Adrenal gland (tissue), 12 donors: ENCODE data around the gene PRMT7. TPM values are rescaled to one million over a fixed set of nuclear protein-coding genes. Genes with fewer than 3 reads are reported as not detected.
A peak's percentile ranks its signal among the peaks of the same experiment; 100 is the strongest.

Experiments
- DNase-seq, 7 donors: peaks; one replicate each; pipeline ENCODE4 v3.0.0-alpha.2; 2019 to 2020
- H3K27ac ChIP-seq, 5 donors: fragments of 200-600 bp; sonication (generic) in 4 of 5; 1 replicate in 3 of 5; 2 replicates in 2 of 5; pipeline versions ENCODE4 v1.5.1 to v1.8.0; 2016 to 2020; ENCODE audit warnings: mild to moderate bottlenecking in 1 of 5
- H3K27me3 ChIP-seq: fragments of 200-600 bp; 2 replicates; pipeline ENCODE4 v1.8.0; 2021
- H3K36me3 ChIP-seq, 2 donors: fragments of 200-600 bp; replicated peaks in 1 of 2; 1 replicate in 1 of 2; 2 replicates in 1 of 2; pipeline versions ENCODE4 v1.5.1 to v1.8.0; 2018 to 2022
- H3K4me1 ChIP-seq, 2 donors: fragments of 200-600 bp; replicated peaks in 1 of 2; 1 replicate in 1 of 2; 2 replicates in 1 of 2; pipeline versions ENCODE4 v1.5.1 to v1.8.0; 2018 to 2021
- H3K4me3 ChIP-seq, 4 donors: fragments of 200-600 bp; sonication (generic) in 3 of 4; one replicate each; pipeline ENCODE4 v1.5.1; 2016 to 2018
- H3K9me3 ChIP-seq, 3 donors: fragments of 200-600 bp; sonication (generic) in 1 of 3; replicated peaks in 1 of 3; 1 replicate in 2 of 3; 2 replicates in 1 of 3; pipeline versions ENCODE4 v1.5.1 to v1.8.0; 2016 to 2021
- CTCF ChIP-seq, 6 experiments: fragments of 450-650 bp in 4 of 6; fragments of 200-600 bp in 2 of 6; sonication (generic) in 1 of 6; IDR thresholded peaks; 1 replicate in 5 of 6; 2 replicates in 1 of 6; pipeline versions ENCODE4 v1.5.1 to v1.8.0; 2016 to 2021; ENCODE audit warnings: antibody characterized with exemption in 6 of 6, mild to moderate bottlenecking in 2 of 6, moderate library complexity in 1 of 6
- POLR2A ChIP-seq, 2 donors: fragments of 450-650 bp; IDR thresholded peaks; one replicate each; pipeline ENCODE4 v1.6.1; 2017; ENCODE audit warnings: antibody characterized with exemption in 2 of 2, mild to moderate bottlenecking in 2 of 2, moderate library complexity in 1 of 2
- WGBS, 4 donors: extraction: QIAGEN DNeasy Blood & Tissue Kit in 2 of 4; methylation state at CpG; one replicate each; pipeline versions ENCODE4 v1.1.5 to v1.1.7; 2013 to 2017; 5-methylcytosine and 5-hydroxymethylcytosine counted together
- intact Hi-C, 2 donors: fragments of 100-400 bp; cut with DNase I; formaldehyde crosslinking; loops; one replicate each; pipeline versions ENCODE4 v1.14.1 to v1.15.0; 2022 to 2023
- polyA plus RNA-seq, 3 donors: library from polyadenylated mRNA; stranded (reverse); fragments of 200-250 nt in 2 of 3; fragments of 350-450 nt in 1 of 3; fragmentation: Illumina TruSeq in 1 of 3; extraction: RNeasy Lipid Tissue Mini Kit (QIAGEN cat#74804) in 1 of 3; gene quantifications; one replicate each; pipeline ENCODE4 v1.2.3, GENCODE V29; 2013 to 2014
- total RNA-seq, 9 donors: library from RNA; depleted of rRNA in 4 of 9; stranded (reverse); fragments of >200 nt in 4 of 9; fragments of 120-200 nt in 1 of 9; fragmentation: NEBNext Ultra II Directional in 1 of 9; extraction: Animal tissue kit (Norgen Biotek cat#: 25700) in 1 of 9; gene quantifications; one replicate each; pipeline versions ENCODE4 v1.1.0 to v1.2.4, GENCODE V29; 2013 to 2023
- donor health status: healthy with polysubstance abuse.
- donor health status: Bipolar disorder and iron deficiency.
- donor health status: DM: yes; HTN: yes; CAD: no.
- donor health status: DM: no; HTN: no; CAD: no.
- donor health status: DM: no; HTN: no; CAD: no.
- donor health status: DM: yes; HTN: yes; CAD: no.

PRMT7 gene
- total and polyA plus RNA-seq, 12 donors = 30.0 to 141 (median 42.7) TPM

GRCh38 chr16:68292425-68292824 is 18.4 kb upstream of the PRMT7 start:
- peaks cover 0 to 64% of the 10 kb centered on the region in 2 donors for H3K36me3 ChIP-seq
- no peak overlapping the region for H3K4me3 ChIP-seq
- no peak for TF ChIP-seq POLR2A (IDR thresholded peaks at IDR 0.05)
- no peak for TF ChIP-seq CTCF (IDR thresholded peaks at IDR 0.05)
- no peaks in the 10 kb centered on the region for H3K27me3 ChIP-seq
- H3K4me1 ChIP-seq = peaks cover 20 to 34% of the 10 kb centered on the region in 2 donors
- no peak for DNase-seq
- intact Hi-C loops = no loop called here
- H3K27ac ChIP-seq = no peak overlapping the region
- WGBS, 4 donors = 94 to 99% (median 96%) methylated on average over 5 of the region's 5 CpGs
- H3K9me3 ChIP-seq = no peaks in the 10 kb centered on the region

GRCh38 chr16:68296291-68296690 is 14.5 kb upstream of the PRMT7 start:
- DNase-seq = peak; percentile 33 to 82 (median 69)

GRCh38 chr16:68296693-68297092 is 14.1 kb upstream of the PRMT7 start:
- Histone ChIP-seq H3K9me3 (no peaks in the 10 kb centered on the region), H3K27ac (peak overlapping the region in 3 of 5 donors; percentile 21 to 85 (median 77)), H3K4me3 (no peak overlapping the region), H3K36me3 (peaks cover 0 to 82% of the 10 kb centered on the region in 2 donors), H3K4me1 (peaks cover 26 to 39% of the 10 kb centered on the region in 2 donors), H3K27me3 (no peaks in the 10 kb centered on the region)
- TF ChIP-seq CTCF (IDR thresholded peaks at IDR 0.05) (no peak), POLR2A (IDR thresholded peaks at IDR 0.05) (no peak)
- intact Hi-C loops = no loop called here
- WGBS, 4 donors = 72 to 82% (median 78%) methylated on average over 6 of the region's 6 CpGs
- peak in 2 of 7 donors; percentile 24 to 31 for DNase-seq

More at GRCh38 chr16:68296291-68296690, 14.5 kb upstream of the PRMT7 start:
- peak overlapping the region in 3 of 5 donors; percentile 21 to 85 (median 77) for H3K27ac ChIP-seq
- peaks cover 26 to 39% of the 10 kb centered on the region in 2 donors for H3K4me1 ChIP-seq
- H3K9me3 ChIP-seq = no peaks in the 10 kb centered on the region
- no peaks in the 10 kb centered on the region for H3K27me3 ChIP-seq
- intact Hi-C loops = no loop called here
- 45 to 61% (median 51%) methylated on average over 11 to 12 of the region's 12 CpGs for WGBS, 4 donors
- TF ChIP-seq POLR2A (IDR thresholded peaks at IDR 0.05) = no peak
- no peak for TF ChIP-seq CTCF (IDR thresholded peaks at IDR 0.05)
- peaks cover 0 to 79% of the 10 kb centered on the region in 2 donors for H3K36me3 ChIP-seq
- H3K4me3 ChIP-seq = no peak overlapping the region

GRCh38 chr16:68297908-68298307 is 12.9 kb upstream of the PRMT7 start:
- Histone ChIP-seq H3K4me3 (no peak overlapping the region), H3K27ac (peak overlapping the region in 4 of 5 donors; percentile 67 to 85 (median 78)), H3K9me3 (no peaks in the 10 kb centered on the region), H3K36me3 (peaks cover 0 to 82% of the 10 kb centered on the region in 2 donors), H3K27me3 (no peaks in the 10 kb centered on the region), H3K4me1 (peaks cover 26 to 39% of the 10 kb centered on the region in 2 donors)
- WGBS, 4 donors = 32 to 43% (median 36%) methylated on average over 3 of the region's 3 CpGs
- TF ChIP-seq CTCF (IDR thresholded peaks at IDR 0.05) = no peak
- no peak for TF ChIP-seq POLR2A (IDR thresholded peaks at IDR 0.05)
- intact Hi-C loops = no loop called here
- peak in 6 of 7 donors; percentile 32 to 74 (median 65) for DNase-seq
